ENCODE data around the gene UGT1A8. TPM values are rescaled to one million over a fixed set of nuclear protein-coding genes. Genes with fewer than 3 reads are reported as not detected.
A peak's percentile ranks its signal among the peaks of the same experiment; 100 is the strongest.

Gene UGT1A8
- total RNA-seq, 2 donors from 2014 or later = 15.9 to 16.8 TPM

GRCh38 chr2:233758849-233759248 lies 141.4 kb downstream of the UGT1A8 start:
- DNase-seq = no peak
- H3K36me3 ChIP-seq = no peaks in the 10 kb centered on the region
- H3K4me3 ChIP-seq = no peak overlapping the region
- H3K4me1 ChIP-seq = no peaks in the 10 kb centered on the region
- intact Hi-C loops (cut with DNase I) = no loop called here
- H3K27ac ChIP-seq = no peak overlapping the region
- H3K9me3 ChIP-seq = no peaks in the 10 kb centered on the region
- H3K27me3 ChIP-seq = no peaks in the 10 kb centered on the region
- no peak overlapping the region for H3K9ac ChIP-seq (ENCODE audit: low read depth in 2 of 2, low read length in 2 of 2)
- TF ChIP-seq CTCF (IDR thresholded peaks at IDR 0.05) = no peak

GRCh38 chr2:233760043-233760442 lies 142.6 kb downstream of the UGT1A8 start, which contains the start of gene UGT1A1:
Gene UGT1A1, plus strand, starts transcription at chr2:233760270. Its CDS starts 18 bp downstream, at chr2:233760288.
- Histone ChIP-seq H3K27me3 (no peaks in the 10 kb centered on the region), H3K9ac (ENCODE audit: low read depth in 2 of 2, low read length in 2 of 2) (no peak within 1 kb of the TSS), H3K9me3 (no peaks in the 10 kb centered on the region), H3K36me3 (no peaks in the 10 kb centered on the region), H3K4me3 (no peak within 1 kb of the TSS), H3K27ac (no peak within 1 kb of the TSS), H3K4me1 (no peaks in the 10 kb centered on the region)
- intact Hi-C loops (cut with DNase I) = no loop called here
- DNase-seq = no peak
- no peak for TF ChIP-seq CTCF (IDR thresholded peaks at IDR 0.05)

- Histone ChIP-seq H3K27ac (no peak overlapping the region), H3K27me3 (no peaks in the 10 kb centered on the region)
- no peak for DNase-seq
These were observed 143.8 kb downstream of the UGT1A8 start for GRCh38 chr2:233761040-233761769.

GRCh38 chr2:233764264-233764663 lies 146.8 kb downstream of the UGT1A8 start:
- DNase-seq = peak; percentile 27
- intact Hi-C loops (cut with DNase I) = no loop called here
- Histone ChIP-seq H3K9ac (ENCODE audit: low read depth in 2 of 2, low read length in 2 of 2) (no peak overlapping the region), H3K4me1 (no peaks in the 10 kb centered on the region), H3K36me3 (no peaks in the 10 kb centered on the region), H3K27ac (no peak overlapping the region), H3K4me3 (no peak overlapping the region), H3K9me3 (no peaks in the 10 kb centered on the region), H3K27me3 (no peaks in the 10 kb centered on the region)
- no peak for TF ChIP-seq CTCF (IDR thresholded peaks at IDR 0.05)

More at GRCh38 chr2:233761040-233761769, 143.8 kb downstream of the UGT1A8 start:
- no peaks in the 10 kb centered on the region for H3K9me3 ChIP-seq
- H3K9ac ChIP-seq (ENCODE audit: low read depth in 2 of 2, low read length in 2 of 2) = no peak overlapping the region
- H3K36me3 ChIP-seq = no peaks in the 10 kb centered on the region
- H3K4me1 ChIP-seq = no peaks in the 10 kb centered on the region
- TF ChIP-seq CTCF (IDR thresholded peaks at IDR 0.05) = no peak
- intact Hi-C loops (cut with DNase I) = no loop called here
- H3K4me3 ChIP-seq = no peak overlapping the region

- no peak for DNase-seq
- no peaks in the 10 kb centered on the region for H3K9me3 ChIP-seq
- H3K4me1 ChIP-seq = no peaks in the 10 kb centered on the region
- H3K27me3 ChIP-seq = no peaks in the 10 kb centered on the region
- H3K36me3 ChIP-seq = no peaks in the 10 kb centered on the region
- H3K27ac ChIP-seq = no peak overlapping the region
- intact Hi-C loops (cut with DNase I) = no loop called here
- TF ChIP-seq CTCF (IDR thresholded peaks at IDR 0.05) = no peak
- no peak overlapping the region for H3K9ac ChIP-seq (ENCODE audit: low read depth in 2 of 2, low read length in 2 of 2)
- H3K4me3 ChIP-seq = no peak overlapping the region
These were observed 147.3 kb downstream of the UGT1A8 start for GRCh38 chr2:233764761-233765160.

Measured in colonic mucosa (tissue), 4 donors.